HG02798 (cell line): Measurements from ENCODE around the gene STAP1.

ENCODE experiments used
- ATAC-seq: cut with Tn5 transposase; IDR thresholded peaks from one replicate; pipeline ENCODE4 v1.9.1; 2021; ENCODE audit warnings: mild to moderate bottlenecking; ENCODE audit not compliant: unreplicated experiment, poor library complexity

The STAP1 gene

GRCh38 chr4:67554096-67554495 is 4.4 kb upstream of the STAP1 start:
- no peak for ATAC-seq

- no peak for ATAC-seq
Observed at GRCh38 chr4:67555447-67555846, 3.1 kb upstream of the STAP1 start.

DNA sequence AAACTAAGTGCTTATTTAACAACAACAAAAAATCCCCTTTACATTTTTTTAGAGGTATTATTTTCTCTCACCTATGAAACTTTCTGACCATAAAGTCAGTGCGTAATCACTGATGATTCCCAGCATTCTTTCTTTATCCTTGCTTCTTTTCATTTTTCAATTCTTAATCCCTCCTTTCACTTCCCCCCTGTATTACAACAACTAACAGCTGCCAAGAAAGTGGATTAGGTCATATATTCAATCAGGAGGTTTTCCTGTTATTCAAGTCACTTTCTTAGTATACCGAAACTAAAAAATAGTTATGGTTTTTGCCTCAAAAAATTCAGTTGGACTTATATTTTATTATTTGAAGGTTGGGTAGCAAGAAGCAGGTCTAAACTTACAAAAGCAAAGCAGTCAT is 2.1 kb upstream of the STAP1 start:
- ATAC-seq: no peak

DNA sequence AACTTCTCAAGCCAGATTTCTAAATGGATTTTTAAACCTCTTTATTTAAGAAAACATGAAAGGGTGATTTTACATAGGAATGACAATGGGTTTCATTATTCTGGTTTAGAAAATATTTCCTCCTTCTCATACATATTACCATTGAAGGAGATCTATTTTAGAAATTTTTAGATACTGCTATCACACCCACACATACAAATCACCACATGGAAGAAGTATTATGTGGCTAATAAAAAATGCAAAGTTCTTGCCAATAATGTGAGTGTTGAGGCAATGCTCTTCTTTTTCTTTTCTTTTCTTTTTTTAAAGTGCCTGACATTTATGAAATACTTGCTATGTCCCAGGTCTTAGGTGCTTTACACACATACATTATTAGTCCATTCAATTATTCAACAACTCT is 6.8 kb downstream of the STAP1 start:
- ATAC-seq: no peak

GRCh38 chr4:67566335-67566734 is 7.8 kb downstream of the STAP1 start:
- no peak for ATAC-seq

GRCh38 chr4:67568820-67569219 is 10.3 kb downstream of the STAP1 start:
- ATAC-seq: no peak

GRCh38 chr4:67570537-67570936 is 12.0 kb downstream of the STAP1 start:
- no peak for ATAC-seq

GRCh38 chr4:67571975-67572374 is 13.4 kb downstream of the STAP1 start:
- ATAC-seq: no peak

DNA sequence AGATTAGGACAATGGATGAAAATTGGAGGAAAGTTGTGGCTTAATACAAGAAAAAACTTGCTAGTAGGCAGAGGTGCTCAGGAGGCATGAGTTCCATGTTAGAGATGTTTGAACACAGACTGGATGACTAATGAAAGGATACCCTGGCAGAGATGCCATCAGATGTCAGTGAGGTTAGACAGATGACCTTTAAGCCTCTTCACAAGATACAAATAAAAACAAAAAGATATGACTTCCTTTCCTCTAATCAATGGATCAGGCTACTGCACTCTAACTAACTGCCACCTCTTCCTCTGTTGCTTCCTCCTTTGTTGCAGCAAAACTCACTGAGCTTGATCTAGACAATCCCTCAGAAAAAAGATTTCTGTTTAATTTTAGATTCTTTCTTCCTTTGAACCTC is 14.7 kb downstream of the STAP1 start:
- no peak for ATAC-seq

GRCh38 chr4:67575232-67576058 is 16.9 kb downstream of the STAP1 start:
- peak; percentile 92 for ATAC-seq

DNA sequence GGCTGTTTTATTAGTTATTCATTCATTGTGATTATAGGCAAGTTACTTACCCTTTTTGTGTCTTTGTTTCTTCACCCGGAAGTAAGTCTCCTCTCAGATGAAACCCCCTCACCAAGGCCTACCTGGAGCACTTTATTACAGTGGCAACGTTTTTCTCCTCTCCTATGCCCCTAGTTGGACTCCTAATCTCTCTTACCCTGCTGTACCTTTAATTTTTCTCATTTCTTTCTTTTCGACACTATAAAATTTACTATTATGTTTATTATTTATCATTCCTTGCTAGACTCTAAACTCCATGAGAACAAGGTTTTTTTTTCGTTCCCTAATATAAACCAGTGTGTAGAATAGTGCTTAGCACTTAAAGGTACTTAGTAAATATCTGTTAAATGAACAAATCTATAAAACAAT is 17.5 kb downstream of the STAP1 start:
- no peak for ATAC-seq

- ATAC-seq: peak; percentile 46
Observed at GRCh38 chr4:67576538-67576937, 18.0 kb downstream of the STAP1 start.

GRCh38 chr4:67580577-67580976 is 22.1 kb downstream of the STAP1 start:
- ATAC-seq: peak; percentile 30

DNA sequence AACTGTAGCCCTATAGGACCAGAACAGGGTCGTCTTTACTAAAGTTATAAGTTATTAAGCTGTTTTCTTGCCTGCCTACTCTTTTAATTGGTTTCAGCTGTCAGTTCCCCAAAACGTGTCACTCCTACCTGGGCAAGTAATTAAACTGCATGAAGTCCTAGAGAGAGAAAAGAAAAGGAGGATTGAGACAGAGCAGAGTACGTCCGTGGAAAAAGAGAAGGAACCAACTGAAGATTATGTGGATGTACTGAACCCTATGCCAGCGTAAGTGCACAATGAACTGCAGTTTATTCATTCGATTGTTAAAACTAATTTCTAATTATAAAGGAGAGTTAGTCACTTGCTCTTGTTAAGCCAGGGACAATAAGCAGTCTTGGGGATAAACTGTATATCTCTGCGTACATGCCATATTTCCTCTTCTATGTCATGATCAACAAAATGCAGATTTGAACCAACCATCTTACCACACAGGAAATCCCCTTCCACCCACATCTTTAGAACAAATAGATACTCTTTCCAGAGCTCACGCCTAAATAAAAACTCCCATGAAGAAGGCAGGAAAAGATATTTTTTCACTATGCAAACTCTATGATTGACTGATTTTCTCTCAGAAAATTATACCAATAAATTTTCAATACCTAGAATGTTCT is 22.8 kb downstream of the STAP1 start:
- ATAC-seq: peak; percentile 47

GRCh38 chr4:67581913-67582312 is 23.4 kb downstream of the STAP1 start:
- ATAC-seq: no peak

GRCh38 chr4:67584496-67584895 is 26.0 kb downstream of the STAP1 start:
- ATAC-seq: no peak

DNA sequence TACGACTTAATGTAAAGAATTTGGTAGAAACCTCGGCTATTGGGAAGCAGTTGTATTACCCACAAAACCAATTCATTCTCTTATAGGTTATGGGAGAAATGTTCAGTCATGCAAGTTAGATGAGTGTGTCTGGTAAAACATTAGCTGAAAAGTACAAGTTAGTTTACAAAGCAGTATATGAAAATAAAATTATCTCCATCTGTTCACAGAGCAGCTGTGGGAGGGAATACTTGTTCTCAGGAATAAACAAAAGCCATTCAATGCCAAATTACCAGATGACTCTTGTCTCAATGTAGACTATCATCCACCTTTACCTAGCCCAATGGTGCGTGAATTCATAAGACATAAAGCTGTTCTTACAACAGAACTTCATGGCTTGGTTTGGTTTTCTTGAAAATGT is 28.6 kb downstream of the STAP1 start:
- ATAC-seq: no peak

GRCh38 chr4:67593741-67594175 is 35.2 kb downstream of the STAP1 start:
- ATAC-seq: no peak

DNA sequence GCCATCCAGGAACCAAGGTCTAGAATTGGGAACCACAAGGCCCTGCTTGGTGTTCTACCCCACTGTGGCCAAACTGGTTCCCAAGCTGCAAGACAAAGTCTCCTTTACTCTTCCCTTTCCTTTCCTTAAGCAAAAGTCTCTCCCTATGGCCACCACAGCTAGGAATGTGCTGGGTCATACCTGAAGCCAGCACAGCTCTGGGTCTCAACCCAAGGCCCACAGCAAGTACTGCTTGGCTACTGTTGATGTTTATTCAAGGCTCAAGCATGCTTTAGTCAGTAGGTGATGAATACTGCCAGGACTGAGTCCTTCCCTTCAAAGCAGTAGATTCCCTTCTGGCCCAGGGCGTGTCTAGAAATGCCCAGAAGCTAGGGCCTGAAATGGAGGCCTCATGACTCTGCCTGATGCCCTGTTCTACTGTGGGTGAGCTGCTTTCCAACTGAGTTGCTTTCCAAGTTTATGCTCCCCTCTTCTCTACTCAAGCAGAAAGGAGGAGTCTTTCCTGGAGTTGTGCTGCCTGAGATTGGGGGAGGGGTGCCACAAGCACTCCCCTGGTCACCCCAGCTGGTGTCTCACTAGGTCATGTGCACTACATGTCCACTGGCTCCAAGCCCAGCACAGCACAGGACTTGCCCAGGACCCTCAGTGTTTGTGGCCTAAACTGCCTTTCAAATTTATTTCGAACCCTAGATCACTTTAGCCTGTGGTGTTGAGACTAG is 44.9 kb downstream of the STAP1 start:
- no peak for ATAC-seq

GRCh38 chr4:67604029-67604381 is 45.5 kb downstream of the STAP1 start:
- no peak for ATAC-seq

DNA sequence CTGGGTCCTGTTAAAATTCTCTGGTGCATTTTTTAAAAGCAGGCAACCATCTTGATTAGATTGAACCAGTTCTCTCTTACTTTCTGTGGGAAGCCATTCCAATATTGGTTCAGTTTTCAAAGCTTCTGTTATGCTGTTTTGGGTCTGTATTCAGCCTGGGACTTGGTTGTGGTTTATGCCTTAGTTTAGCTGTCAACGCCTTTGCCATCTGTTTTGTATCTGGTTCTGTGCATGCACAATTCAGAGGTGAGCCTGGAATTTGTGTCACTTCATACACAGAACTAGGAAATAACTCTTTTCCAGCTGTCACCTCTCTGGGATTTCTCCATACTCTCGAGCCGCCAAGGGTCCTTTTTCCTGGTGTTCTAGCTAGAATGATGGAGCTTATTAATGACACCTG is 46.2 kb downstream of the STAP1 start:
- ATAC-seq: no peak
